ENCODE data around the gene MAZ. TPM values are rescaled to one million over a fixed set of nuclear protein-coding genes. Genes with fewer than 3 reads are reported as not detected.

MAZ gene
- total RNA-seq, 1 experiment from 2014 or later = 426 TPM

- H3K27ac ChIP-seq (ENCODE audit: low read length) = peak overlapping the region; percentile 83
- DNase-seq (ENCODE audit: low read depth, low spot score) = no peak
- no peaks in the 10 kb centered on the region for H3K9me3 ChIP-seq (ENCODE audit: control insufficient read depth, insufficient read depth, low read depth, low read length)
- BruUV-seq (replicated peaks) = TSS peak; percentile 59
- ATAC-seq = peak; percentile 5
- ChIA-PET CTCF (interaction anchor here (0.5 to 1.4 kb wide), 5 partner anchors 8 to 178 kb away, joined by 3 to 6 read pairs (median 4); partner anchors contain the start of genes MVP and PAGR1), POLR2A (interaction anchor here (0.5 to 1.3 kb wide), 3 partner anchors 18 to 967 kb away, joined by 3 to 5 read pairs (median 5); no protein-coding TSS in a partner anchor)
- peak; percentile 42 for TF ChIP-seq CTCF (IDR thresholded peaks at IDR 0.05)
- no peak for TF ChIP-seq REST (IDR thresholded peaks at IDR 0.05; ENCODE audit: insufficient read depth in 1 of 2, low read depth in 2 of 2, low read length in 1 of 2)
- TF ChIP-seq SIN3A (IDR thresholded peaks at IDR 0.05; ENCODE audit: borderline replicate concordance, insufficient read depth, low read depth, low read length) = peak; percentile 84; the same call in 1 of the 2 replicates
- TF ChIP-seq TCF7L2 (IDR thresholded peaks at IDR 0.05; ENCODE audit: low read depth, low read length) = no peak
- peak; percentile 69 for TF ChIP-seq POLR2AphosphoS5 (IDR thresholded peaks at IDR 0.05; ENCODE audit: low read depth, low read length)
- H3K4me3 ChIP-seq (ENCODE audit: low read depth in 2 of 2, low read length in 2 of 2) = peak overlapping the region; percentile 83 to 89
- peaks cover 11% of the 10 kb centered on the region; the same call in 1 of the 2 replicates for H3K36me3 ChIP-seq (ENCODE audit: control insufficient read depth, insufficient read depth, low read length)
- H3K4me1 ChIP-seq (ENCODE audit: control insufficient read depth, insufficient read depth, low read length) = peaks cover 33% of the 10 kb centered on the region
- H3K27me3 ChIP-seq (ENCODE audit: control insufficient read depth, insufficient read depth, low read length) = no peaks in the 10 kb centered on the region
- intact Hi-C loops (cut with micrococcal nuclease; ENCODE audit: unreplicated experiment) (no loop called here), in situ Hi-C loops (cut with HindIII; ENCODE audit: low pct_unique_long_range_greater_than_20kb, low sequenced_read_pairs) (no loop called here)
Measured at GRCh38 chr16:29807426-29808218, 1.3 kb downstream of the MAZ start.

GRCh38 chr16:29808219-29808900 lies 2.0 kb downstream of the MAZ start:
- TF ChIP-seq REST (IDR thresholded peaks at IDR 0.05; ENCODE audit: insufficient read depth in 1 of 2, low read depth in 2 of 2, low read length in 1 of 2) (no peak), POLR2AphosphoS5 (IDR thresholded peaks at IDR 0.05; ENCODE audit: low read depth, low read length) (peak; percentile 3), TCF7L2 (IDR thresholded peaks at IDR 0.05; ENCODE audit: low read depth, low read length) (no peak)
- DNase-seq (ENCODE audit: low read depth, low spot score) (no peak), ATAC-seq (no peak)
- Histone ChIP-seq H3K27ac (ENCODE audit: low read length) (peak overlapping the region; percentile 83), H3K36me3 (ENCODE audit: control insufficient read depth, insufficient read depth, low read length) (peaks cover 11% of the 10 kb centered on the region; the same call in 1 of the 2 replicates), H3K4me1 (ENCODE audit: control insufficient read depth, insufficient read depth, low read length) (peaks cover 34% of the 10 kb centered on the region), H3K27me3 (ENCODE audit: control insufficient read depth, insufficient read depth, low read length) (no peaks in the 10 kb centered on the region), H3K4me3 (ENCODE audit: low read depth in 2 of 2, low read length in 2 of 2) (peak overlapping the region; percentile 83 to 89), H3K9me3 (ENCODE audit: control insufficient read depth, insufficient read depth, low read depth, low read length) (no peaks in the 10 kb centered on the region)
- in situ Hi-C loops (cut with HindIII; ENCODE audit: low pct_unique_long_range_greater_than_20kb, low sequenced_read_pairs) (no loop called here), intact Hi-C loops (cut with micrococcal nuclease; ENCODE audit: unreplicated experiment) (no loop called here)
- ChIA-PET POLR2A (interaction anchor here (0.5 kb wide), 2 partner anchors 147 to 898 kb away, joined by 5 to 9 read pairs; no protein-coding TSS in a partner anchor), CTCF (interaction anchor here (0.9 to 1.4 kb wide), 3 partner anchors 7 to 12 kb away, joined by 3 to 4 read pairs (median 4); partner anchors contain the start of genes MVP and PAGR1)
- no TSS peak for BruUV-seq (replicated peaks)
